A549 (cell line): ENCODE data around the gene ANP32E. TPM values are rescaled to one million over a fixed set of nuclear protein-coding genes. Genes with fewer than 3 reads are reported as not detected.

Source experiments
- ATAC-seq, 2 experiments: fragments of 200-7000 bp in 1 of 2; fragments of >200 bp in 1 of 2; cut with Nextera tagmentation in 1 of 2; cut with Tn5 transposase in 1 of 2; 3 replicates each; pipeline versions ENCODE4 v1.8.0 to v1.9.1; 2018 to 2020; ENCODE audit warnings: mild to moderate bottlenecking in 1 of 2, moderate library complexity in 1 of 2
- CTCF ChIA-PET: fragments of 300-600 bp; sonication (Branson Sonifier 250); formaldehyde crosslinking; extraction: SDS; loops from one replicate; lab custom pipeline; 2021; ENCODE audit warnings: antibody characterized with exemption, inconsistent platforms; lab: Yijun Ruan, JAX
- POLR2A ChIA-PET: fragments of 350-600 bp; formaldehyde crosslinking; extraction: SDS; loops from one replicate; lab custom pipeline; 2021; ENCODE audit warnings: antibody characterized with exemption, inconsistent platforms; lab: Yijun Ruan, JAX
- DNase-seq, 2 experiments: peaks; one replicate each; pipeline versions ENCODE4 v3.0.0 to v3.0.0-alpha.2; 2011 to 2016; ENCODE audit warnings: low read depth in 1 of 2, low spot score in 1 of 2
- FAIRE-seq: peaks from 2 replicates; lab custom pipeline; 2011; peaks lifted over from hg19 to GRCh38; lab: Jason Lieb, UNC
- H3K27ac ChIP-seq, 2 experiments: fragments of >200 bp; sonication (Bioruptor Twin); formaldehyde crosslinking; 3 replicates each; pipeline ENCODE4 v1.5.1; 2016 to 2017
- H3K4me1 ChIP-seq: fragments of >200 bp; sonication (Bioruptor Twin); formaldehyde crosslinking; 3 replicates; pipeline ENCODE4 v1.6.1; 2016
- H3K4me2 ChIP-seq: fragments of >200 bp; sonication (Bioruptor Twin); formaldehyde crosslinking; 3 replicates; pipeline ENCODE4 v1.6.1; 2016
- H3K4me3 ChIP-seq: fragments of >200 bp; sonication (Bioruptor Twin); formaldehyde crosslinking; 3 replicates; pipeline ENCODE4 v1.5.1; 2016
- H3K9me3 ChIP-seq: fragments of >200 bp; sonication (Bioruptor Twin); formaldehyde crosslinking; 3 replicates; pipeline ENCODE4 v1.6.1; 2016
- ATOH8 ChIP-seq: fragments of 250-450 bp; sonication (Bioruptor Pico); IDR thresholded peaks from 2 replicates; pipeline ENCODE4 v1.5.0; 2020; ENCODE audit warnings: low read depth, mild to moderate bottlenecking, moderate library complexity
- BHLHE40 ChIP-seq: IDR thresholded peaks from 2 replicates; pipeline ENCODE4 v1.6.1; 2012; ENCODE audit warnings: low read depth, low read length, inconsistent platforms
- CBX8 ChIP-seq: fragments of 200-600 bp; sonication (generic); IDR thresholded peaks from 2 replicates; pipeline ENCODE4 v1.6.1; 2016
- EP300 ChIP-seq, 2 experiments: fragments of >200 bp; sonication (Bioruptor Twin); formaldehyde crosslinking; IDR thresholded peaks; 2 replicates in 1 of 2; 3 replicates in 1 of 2; pipeline ENCODE4 v1.6.1; 2016 to 2017
- FOSL2 ChIP-seq, 2 experiments: fragments of 450-650 bp in 1 of 2; fragments of >200 bp in 1 of 2; sonication (Bioruptor Twin) in 1 of 2; formaldehyde crosslinking; IDR thresholded peaks; 2 replicates each; pipeline versions ENCODE4 v1.5.0 to v1.6.1; 2016 to 2020; ENCODE audit warnings: mild to moderate bottlenecking in 1 of 2, moderate library complexity in 1 of 2
- HMGXB4 ChIP-seq: fragments of 250-450 bp; sonication (Bioruptor Pico); IDR thresholded peaks from 2 replicates; pipeline ENCODE4 v1.5.0; 2021; ENCODE audit warnings: mild to moderate bottlenecking, moderate library complexity, borderline replicate concordance
- HOXA7 ChIP-seq: fragments of 250-450 bp; sonication (Bioruptor Pico); IDR thresholded peaks from 2 replicates; pipeline ENCODE4 v1.5.0; 2020; ENCODE audit warnings: mild to moderate bottlenecking, moderate library complexity
- HOXB13 ChIP-seq: fragments of 250-450 bp; sonication (Bioruptor Pico); IDR thresholded peaks from 2 replicates; pipeline ENCODE4 v1.5.0; 2020; ENCODE audit warnings: low read depth, mild to moderate bottlenecking, moderate library complexity
- KDM1A ChIP-seq: fragments of 200-600 bp; sonication (generic); IDR thresholded peaks from 2 replicates; pipeline ENCODE4 v1.6.1; 2016; ENCODE audit warnings: low read depth, mild to moderate bottlenecking
- KDM5A ChIP-seq: fragments of 200-600 bp; sonication (generic); IDR thresholded peaks from 2 replicates; pipeline ENCODE4 v1.6.1; 2016; ENCODE audit warnings: antibody characterized with exemption, mild to moderate bottlenecking
- MAFK ChIP-seq: fragments of 450-650 bp; IDR thresholded peaks from 2 replicates; pipeline ENCODE4 v1.6.1; 2014; ENCODE audit not compliant: partially characterized antibody
- NR3C1 ChIP-seq: fragments of >200 bp; sonication (Bioruptor Twin); formaldehyde crosslinking; IDR thresholded peaks from 3 replicates; pipeline ENCODE4 v1.6.1; 2017
- PBX3 ChIP-seq: IDR thresholded peaks from 2 replicates; pipeline ENCODE4 v1.6.1; 2012
- PHF8 ChIP-seq: fragments of 200-600 bp; sonication (generic); IDR thresholded peaks from 2 replicates; pipeline ENCODE4 v1.6.1; 2016; ENCODE audit warnings: low read depth, mild to moderate bottlenecking, antibody characterized with exemption, moderate library complexity, borderline replicate concordance
- POLR2AphosphoS2 ChIP-seq: conservative IDR thresholded peaks from 2 replicates; pipeline ENCODE4 v1.6.1; 2012; ENCODE audit warnings: low read length, improper control_type of control experiment, inconsistent platforms
- RAD21 ChIP-seq, 2 experiments: fragments of >200 bp in 1 of 2; sonication (Bioruptor Twin) in 1 of 2; formaldehyde crosslinking in 1 of 2; IDR thresholded peaks in 1 of 2; conservative IDR thresholded peaks in 1 of 2; 2 replicates in 1 of 2; 3 replicates in 1 of 2; pipeline ENCODE4 v1.6.1; 2012 to 2018; ENCODE audit warnings: inconsistent platforms in 1 of 2
- RCOR1 ChIP-seq: fragments of 150-350 bp; IDR thresholded peaks from 2 replicates; pipeline ENCODE4 v1.6.1; 2014; ENCODE audit warnings: antibody characterized with exemption, low read length, low read depth
- SMC3 ChIP-seq: fragments of >200 bp; sonication (Bioruptor Twin); formaldehyde crosslinking; IDR thresholded peaks from 3 replicates; pipeline ENCODE4 v1.6.1; 2018; ENCODE audit warnings: inconsistent platforms
- ZFP36 ChIP-seq: fragments of 450-650 bp; IDR thresholded peaks from 2 replicates; pipeline ENCODE4 v1.6.1; 2014; ENCODE audit warnings: borderline replicate concordance; ENCODE audit not compliant: partially characterized antibody
- ZNF302 ChIP-seq: fragments of 250-450 bp; sonication (Bioruptor Pico); IDR thresholded peaks from 2 replicates; pipeline ENCODE4 v1.9.0; 2021; ENCODE audit warnings: inconsistent platforms, mild to moderate bottlenecking, moderate library complexity
- ZSCAN20 ChIP-seq: fragments of 250-450 bp; sonication (Bioruptor Pico); IDR thresholded peaks from 2 replicates; pipeline ENCODE4 v1.8.0; 2022; ENCODE audit warnings: mild to moderate bottlenecking, moderate library complexity
- WGBS: methylation state at CpG from one replicate; pipeline ENCODE4 v1.1.6; 2017; ENCODE audit errors: missing lambda C conversion rate; 5-methylcytosine and 5-hydroxymethylcytosine counted together
- polyA plus RNA-seq, 4 experiments: library from polyadenylated mRNA; depleted of rRNA in 3 of 4; stranded (reverse); fragments of >200 nt; fragmentation: RNase III in 1 of 4; extraction: RNeasy Plus Mini Kit Qiagen cat#74134 plus additional on column Dnase treatment in 1 of 4; gene quantifications; 2 replicates in 3 of 4; 3 replicates in 1 of 4; pipeline ENCODE4 v1.2.3, GENCODE V29; 2011 to 2017

The ANP32E gene
- polyA plus RNA-seq, 2 of the 4 experiments (the other 2 are of a cell fraction) = 60.0 to 128 TPM

- POLR2A ChIA-PET = no interaction called here
- no peak for FAIRE-seq
Measured at GRCh38 chr1:150180474-150180873, 55.4 kb downstream of the ANP32E start.

GRCh38 chr1:150179867-150180266 lies 56.0 kb downstream of the ANP32E start:
- TF ChIP-seq KDM1A (no peak), MAFK (peak; percentile 77)
- TF ChIP-seq, all 56 proteins: peak for 1
- no peak overlapping the region for H3K4me3 ChIP-seq
- no peaks in the 10 kb centered on the region for H3K9me3 ChIP-seq
- 79% methylated on average over 7 of the region's 7 CpGs for WGBS
- no peak for ATAC-seq
- H3K27ac ChIP-seq = no peak overlapping the region
- ChIA-PET CTCF (interaction anchor here (1.3 kb wide), 1 partner anchor 291 kb away, joined by 3 read pairs; no protein-coding TSS in a partner anchor), POLR2A (no interaction called here)
- DNase-seq = no peak
- no peak overlapping the region for H3K4me2 ChIP-seq
- no peaks in the 10 kb centered on the region for H3K4me1 ChIP-seq
- no peak for FAIRE-seq

More at GRCh38 chr1:150180474-150180873, 55.4 kb downstream of the ANP32E start:
- Histone ChIP-seq H3K9me3 (no peaks in the 10 kb centered on the region), H3K27ac (no peak overlapping the region), H3K4me2 (no peak overlapping the region), H3K4me3 (no peak overlapping the region), H3K4me1 (no peaks in the 10 kb centered on the region)
- DNase-seq = no peak
- TF ChIP-seq SMC3 (no peak), POLR2AphosphoS2 (no peak), ZFP36 (no peak), CBX8 (no peak), HOXA7 (CRISPR knock-in tag) (no peak), HOXB13 (CRISPR knock-in tag) (no peak), EP300 (IDR thresholded peaks at IDR 0.05) (no peak), RCOR1 (no peak), ZSCAN20 (CRISPR knock-in tag) (no peak), KDM5A (no peak), ATOH8 (CRISPR knock-in tag) (no peak), PBX3 (no peak), RAD21 (conservative IDR thresholded peaks at IDR 0.05 in 1 of 2, IDR thresholded peaks at IDR 0.05 in 1 of 2) (no peak), ZNF302 (CRISPR knock-in tag) (no peak), NR3C1 (no peak), BHLHE40 (no peak), PHF8 (no peak)
- 68% methylated on average over 5 of the region's 5 CpGs for WGBS
- CTCF ChIA-PET = interaction anchor here (1.3 kb wide), 1 partner anchor 292 kb away, joined by 3 read pairs; no protein-coding TSS in a partner anchor
- no peak for ATAC-seq

GRCh38 chr1:150178548-150178947 lies 57.4 kb downstream of the ANP32E start:
- Histone ChIP-seq H3K4me1 (no peaks in the 10 kb centered on the region), H3K27ac (no peak overlapping the region), H3K4me2 (no peak overlapping the region), H3K9me3 (no peaks in the 10 kb centered on the region)
- ATAC-seq = no peak
- POLR2A ChIA-PET = interaction anchor here (1.2 kb wide), 1 partner anchor 292 kb away, joined by 3 read pairs; a partner anchor contains a TSS
- TF ChIP-seq ZFP36 = no peak
- TF ChIP-seq HMGXB4 (CRISPR knock-in tag) = no peak
- no peak for TF ChIP-seq FOSL2 (IDR thresholded peaks at IDR 0.05)
- TF ChIP-seq FOSL2 (CRISPR knock-in tag; IDR thresholded peaks at IDR 0.05) = no peak
- TF ChIP-seq, all 56 proteins: peak for 0
- H3K4me3 ChIP-seq = no peak overlapping the region
- DNase-seq (no peak), FAIRE-seq (no peak)
- CTCF ChIA-PET = interaction anchor here (0.8 to 8.0 kb wide), 6 partner anchors 9 to 330 kb away, joined by 3 to 73 read pairs (median 4); no protein-coding TSS in a partner anchor
